GM19467 (cell line): Measurements from ENCODE around the gene R3HDM4.

Experiments
- ATAC-seq: cut with Tn5 transposase; IDR thresholded peaks from one replicate; pipeline ENCODE4 v1.9.1; 2021; ENCODE audit warnings: mild to moderate bottlenecking, moderate library complexity; ENCODE audit not compliant: unreplicated experiment

Gene R3HDM4

DNA sequence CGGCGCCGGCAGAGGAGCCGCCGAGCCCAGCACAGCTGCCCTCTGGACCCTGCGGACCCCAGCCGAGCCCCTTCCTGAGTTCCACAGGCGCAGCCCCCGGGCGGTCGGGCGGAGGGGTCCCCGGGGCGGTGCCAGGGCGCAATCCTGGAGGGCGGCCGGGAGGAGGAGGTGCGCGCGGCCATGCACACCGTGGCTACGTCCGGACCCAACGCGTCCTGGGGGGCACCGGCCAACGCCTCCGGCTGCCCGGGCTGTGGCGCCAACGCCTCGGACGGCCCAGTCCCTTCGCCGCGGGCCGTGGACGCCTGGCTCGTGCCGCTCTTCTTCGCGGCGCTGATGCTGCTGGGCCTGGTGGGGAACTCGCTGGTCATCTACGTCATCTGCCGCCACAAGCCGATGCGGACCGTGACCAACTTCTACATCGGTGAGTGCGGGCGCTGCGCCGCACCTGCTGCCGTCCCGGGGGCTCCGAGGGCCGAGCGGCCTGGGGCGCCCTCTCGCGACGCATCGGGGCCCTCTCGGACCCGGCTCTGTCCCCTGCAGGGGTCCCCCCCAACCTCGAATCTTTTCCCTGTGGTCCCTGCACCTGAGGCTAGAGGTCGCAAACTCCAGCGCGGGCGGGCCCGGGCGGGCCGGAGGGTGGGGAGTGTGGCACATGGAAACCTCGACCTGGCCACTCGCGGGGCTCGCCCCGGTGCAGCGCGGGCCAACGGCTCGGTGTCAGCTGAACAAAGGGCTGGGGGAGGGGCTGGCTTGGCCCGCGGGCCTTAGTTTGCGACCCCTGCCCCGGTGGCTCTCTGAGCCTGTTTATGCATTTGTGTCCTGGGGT, 4.5 kb upstream of the R3HDM4 start, which contains the start of gene KISS1R:
KISS1R (plus strand) TSS at position 11 of the 829 bp plus-strand sequence; CDS start at position 181, 170 bp downstream.
- ATAC-seq: no peak

DNA sequence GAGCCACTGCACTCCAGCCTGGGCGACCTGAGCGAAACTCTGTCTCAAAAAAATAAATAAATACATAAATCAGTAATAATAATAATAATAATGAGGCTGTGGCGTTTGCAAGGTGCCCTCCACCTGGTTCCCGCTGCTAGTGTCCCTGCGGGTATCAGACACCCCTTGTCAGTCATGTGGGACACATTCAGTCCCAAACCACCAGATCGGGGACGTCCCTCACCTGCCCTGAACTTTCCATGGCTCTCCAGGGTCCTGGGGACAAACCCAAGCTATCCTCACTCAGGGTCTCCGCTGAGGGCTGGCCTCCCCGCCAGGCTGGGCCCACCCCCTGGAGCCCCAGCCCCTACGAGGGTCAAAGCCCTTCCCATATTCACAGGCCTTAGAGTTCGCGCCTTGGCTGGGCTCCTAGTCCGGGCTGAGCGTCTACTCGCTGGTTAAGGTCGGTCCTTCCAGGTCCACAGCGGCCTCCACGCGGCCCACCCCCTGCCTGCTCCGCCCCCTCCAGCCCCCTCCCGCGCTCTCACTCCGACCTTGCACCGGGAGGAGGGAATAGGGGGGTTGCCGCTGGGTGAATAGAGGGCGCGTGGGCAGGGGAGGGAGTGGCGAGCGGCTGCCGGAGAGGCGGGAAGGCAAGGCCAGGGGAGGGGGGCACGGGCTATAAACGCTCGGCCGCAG, 3.8 kb upstream of the R3HDM4 start:
- ATAC-seq: no peak

DNA sequence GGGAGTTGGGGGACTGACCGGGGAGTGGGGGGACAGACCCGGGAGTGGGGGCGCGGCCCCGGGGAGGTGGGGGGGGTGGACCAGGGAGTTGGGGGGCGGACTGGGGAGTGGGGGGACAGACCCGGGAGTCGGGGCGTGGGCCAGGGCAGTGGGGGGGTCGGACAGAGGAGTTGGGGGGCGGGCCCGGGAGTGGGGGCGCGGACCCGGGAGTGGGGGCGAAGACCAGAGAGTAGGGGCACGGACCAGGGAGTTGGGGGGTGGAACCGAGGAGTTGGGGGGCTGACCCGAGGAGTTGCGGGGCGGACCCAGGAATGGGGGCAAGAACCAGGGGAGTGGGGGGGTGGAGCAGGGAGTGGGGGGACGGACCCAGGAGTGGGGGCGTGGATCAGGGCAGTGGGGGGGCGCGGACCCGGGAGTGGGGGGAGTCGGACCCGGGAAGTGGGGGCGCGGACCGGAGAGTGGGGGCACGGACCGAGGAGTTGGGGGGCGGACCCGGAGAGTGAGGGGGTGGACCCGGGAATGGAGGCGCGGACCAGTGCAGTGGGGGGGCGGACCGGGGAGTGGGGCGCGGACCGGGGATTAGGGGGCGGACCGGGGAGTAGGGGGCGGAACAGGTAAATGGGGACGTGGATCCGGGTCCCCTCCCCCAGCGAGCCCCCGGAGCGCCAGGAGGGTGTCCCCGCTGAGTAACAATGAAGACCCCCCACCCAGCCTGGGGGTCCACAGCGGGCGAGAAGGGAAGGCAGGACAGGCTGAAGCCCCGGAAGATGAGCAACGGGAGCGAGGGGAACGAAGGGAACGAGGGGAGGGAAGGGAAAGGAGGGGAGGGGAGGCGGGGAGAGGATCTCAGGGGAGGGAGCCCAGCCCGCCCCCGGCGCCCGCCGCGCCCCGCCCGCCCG, 589 bp downstream of the R3HDM4 start:
- ATAC-seq: no peak

DNA sequence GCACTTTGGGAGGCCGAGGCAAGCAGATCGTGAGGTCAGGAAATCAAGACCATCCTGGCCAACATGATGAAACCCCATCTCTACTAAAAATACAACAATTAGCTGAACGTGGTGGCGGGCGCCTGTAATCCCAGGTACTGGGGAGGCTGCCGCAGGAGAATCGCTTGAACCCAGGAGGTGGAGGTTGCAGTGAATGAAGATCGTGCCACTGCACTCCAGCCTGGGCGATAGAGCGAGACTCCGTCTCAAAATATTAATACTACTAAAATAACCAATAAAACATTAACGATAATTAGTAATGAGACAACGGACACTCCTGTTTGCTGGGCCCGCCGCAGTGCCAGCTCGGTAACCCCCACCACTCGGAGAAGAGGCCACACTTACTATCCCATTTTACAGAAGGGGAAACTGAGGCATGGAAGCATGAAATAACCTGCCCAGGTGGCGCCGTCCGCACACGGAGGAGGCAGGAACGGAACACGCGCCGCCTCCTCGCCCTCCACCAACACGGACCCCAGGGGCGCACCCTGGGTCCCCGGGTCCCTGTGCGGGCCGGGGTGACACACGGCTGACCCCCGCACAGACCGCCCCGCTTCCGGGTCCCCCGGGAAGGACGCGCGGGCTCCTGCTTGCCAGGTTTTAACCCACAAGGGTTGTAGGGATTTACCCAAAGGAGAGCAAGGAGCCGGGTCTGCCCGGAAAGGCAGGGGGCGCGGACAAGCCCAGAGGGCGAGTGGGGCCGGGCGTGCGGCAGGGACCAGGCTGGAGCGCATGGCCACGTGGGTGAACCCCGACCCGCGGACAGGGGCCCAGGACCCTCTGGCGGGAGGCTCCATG, 1.6 kb downstream of the R3HDM4 start:
- ATAC-seq: no peak

DNA sequence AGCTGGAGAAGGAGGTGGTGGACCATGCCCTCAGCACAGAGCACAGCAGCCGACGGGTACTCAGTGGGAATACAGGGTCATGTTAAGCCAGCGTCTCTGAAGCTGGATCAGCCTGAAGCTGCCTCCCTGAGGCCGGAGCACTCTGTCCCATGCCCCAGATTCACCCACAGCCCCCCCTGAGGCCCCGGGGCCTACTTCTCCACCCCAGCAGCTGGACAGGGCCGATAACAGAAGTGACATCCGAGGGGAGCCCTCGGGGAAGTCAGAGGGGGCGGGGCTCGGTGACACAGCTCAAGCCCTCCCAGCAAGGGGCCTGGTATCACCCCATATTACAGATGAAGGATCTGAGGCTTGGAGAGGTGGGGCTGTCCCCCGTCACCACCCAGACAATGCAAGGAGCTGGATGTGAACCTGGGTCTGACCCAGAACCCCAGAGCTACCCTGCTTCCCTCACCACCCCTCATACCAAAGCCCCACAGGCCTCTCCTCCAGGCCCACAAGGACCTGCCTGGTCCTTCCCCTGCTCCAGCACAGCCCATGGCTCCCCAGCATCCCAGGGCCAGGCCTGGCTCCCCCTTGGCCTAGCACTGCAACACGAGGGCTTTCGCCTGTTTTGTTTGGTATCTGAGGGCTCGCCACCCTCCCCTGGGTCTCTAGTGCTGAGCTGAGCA, 5.7 kb downstream of the R3HDM4 start:
- no peak for ATAC-seq

DNA sequence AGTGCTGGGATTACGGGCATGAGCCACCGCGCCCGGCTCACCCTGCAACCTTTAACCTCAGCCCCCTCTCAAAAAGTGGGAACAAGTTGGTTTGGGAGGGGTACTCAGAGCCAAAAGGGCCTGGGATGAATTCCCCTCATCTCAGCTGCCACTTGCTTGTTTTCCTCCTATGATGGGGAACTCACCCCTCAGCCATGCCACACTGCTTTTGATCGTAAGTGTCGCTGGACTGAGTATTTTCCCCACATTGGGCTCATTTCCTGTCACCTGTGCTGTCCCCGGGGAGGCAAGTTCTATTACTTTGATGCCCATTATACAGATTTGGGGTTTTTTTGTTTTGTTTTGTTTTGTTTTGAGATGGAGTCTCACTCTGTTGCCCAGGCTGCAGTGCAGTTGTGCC, 6.5 kb downstream of the R3HDM4 start:
- ATAC-seq: no peak

DNA sequence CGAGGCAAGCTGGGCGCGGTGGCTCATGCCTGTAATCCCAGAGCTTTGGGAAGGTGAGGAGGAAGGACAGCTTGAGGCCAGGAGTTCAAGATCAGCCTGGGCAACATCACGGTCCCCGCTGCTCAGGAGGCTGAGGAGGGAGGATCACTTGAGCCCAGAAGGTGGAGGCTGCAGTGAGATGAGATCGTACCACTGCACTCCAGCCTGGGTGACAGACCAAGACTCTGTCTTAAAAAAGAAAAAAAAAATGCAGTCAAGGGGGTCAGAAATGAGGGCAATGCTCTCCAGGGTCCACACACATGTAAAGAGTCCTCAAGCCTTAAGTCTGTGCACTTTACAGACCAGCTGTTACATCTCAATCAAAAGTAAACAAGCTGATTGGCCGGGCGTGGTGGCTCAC, 8.5 kb downstream of the R3HDM4 start:
- ATAC-seq: no peak

DNA sequence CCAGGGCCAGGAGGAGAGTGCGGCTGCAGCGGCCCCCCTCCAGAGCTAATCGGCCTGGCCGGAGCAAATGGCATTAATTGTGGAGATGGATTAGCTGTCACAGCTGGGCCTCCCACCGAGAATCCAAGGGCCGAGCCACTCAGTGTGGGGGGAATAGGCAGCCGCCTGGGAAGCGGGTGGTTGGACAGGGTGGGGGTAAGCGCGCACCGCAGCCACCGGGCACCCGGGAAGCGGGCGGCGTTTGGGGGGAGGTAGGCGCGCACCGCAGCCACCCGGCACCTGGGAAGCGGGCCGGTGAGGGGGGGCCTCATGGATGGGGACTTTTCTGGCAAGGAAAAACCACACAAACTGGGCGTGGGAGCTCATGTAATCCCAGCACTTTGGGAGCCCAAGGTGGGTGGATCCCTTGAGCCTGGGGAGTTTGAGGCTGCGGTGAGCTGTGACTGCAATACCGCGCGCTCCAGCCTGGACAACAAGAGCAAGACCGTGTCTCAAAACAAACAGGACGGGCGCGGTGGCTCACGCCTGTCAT, 9.7 kb downstream of the R3HDM4 start:
- no peak for ATAC-seq

DNA sequence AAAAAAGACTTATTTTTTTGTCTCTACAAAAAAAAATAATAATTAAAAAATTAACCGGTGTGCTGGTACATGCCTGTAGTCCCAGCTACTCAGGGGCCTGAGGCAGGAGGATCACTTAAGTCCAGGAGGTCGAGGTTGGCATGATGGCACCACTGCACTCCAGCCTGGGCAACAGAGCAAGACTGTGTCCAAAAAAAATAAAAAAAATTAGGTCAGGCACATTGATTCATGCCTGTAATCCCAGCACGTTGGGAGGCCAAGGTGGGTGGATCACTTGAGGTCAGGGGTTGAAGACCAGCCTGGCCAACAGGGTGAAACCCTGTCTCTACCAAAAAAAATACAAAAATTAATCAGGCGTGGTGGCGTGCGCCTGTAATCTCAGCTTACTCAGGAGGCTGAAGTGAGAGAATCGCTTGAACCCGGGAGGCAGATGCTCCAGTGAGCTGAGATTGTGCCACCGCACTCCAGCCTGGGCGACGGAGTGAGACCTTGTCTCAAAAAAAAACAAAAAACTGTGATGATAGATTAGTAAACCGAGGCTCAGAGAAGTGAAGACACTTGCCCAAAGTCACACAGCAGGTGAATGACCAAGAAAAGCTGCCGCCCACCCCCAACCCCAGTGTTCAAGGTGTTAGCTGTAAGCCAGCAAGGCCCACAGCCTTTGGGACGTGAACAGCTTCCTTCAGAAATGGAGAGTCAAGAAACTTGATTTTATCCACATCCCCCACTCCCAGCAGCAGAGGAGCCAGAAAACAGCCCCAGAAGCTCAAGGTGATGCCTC, 10.4 kb downstream of the R3HDM4 start:
- no peak for ATAC-seq

DNA sequence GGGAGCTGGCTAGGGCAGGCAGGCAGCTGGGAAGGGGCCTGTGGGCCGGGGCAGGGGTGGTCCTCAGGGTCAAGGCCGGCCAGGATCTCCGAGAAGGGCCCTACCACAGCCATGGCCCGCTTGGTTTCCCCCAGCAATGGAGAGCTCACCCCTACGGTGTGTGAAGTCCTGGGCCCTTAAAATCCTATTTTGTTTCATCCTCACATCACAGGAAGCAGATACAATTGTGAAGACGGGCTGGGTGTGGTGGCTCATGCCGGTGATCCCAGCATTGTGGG, 11.0 kb downstream of the R3HDM4 start:
- ATAC-seq: no peak

DNA sequence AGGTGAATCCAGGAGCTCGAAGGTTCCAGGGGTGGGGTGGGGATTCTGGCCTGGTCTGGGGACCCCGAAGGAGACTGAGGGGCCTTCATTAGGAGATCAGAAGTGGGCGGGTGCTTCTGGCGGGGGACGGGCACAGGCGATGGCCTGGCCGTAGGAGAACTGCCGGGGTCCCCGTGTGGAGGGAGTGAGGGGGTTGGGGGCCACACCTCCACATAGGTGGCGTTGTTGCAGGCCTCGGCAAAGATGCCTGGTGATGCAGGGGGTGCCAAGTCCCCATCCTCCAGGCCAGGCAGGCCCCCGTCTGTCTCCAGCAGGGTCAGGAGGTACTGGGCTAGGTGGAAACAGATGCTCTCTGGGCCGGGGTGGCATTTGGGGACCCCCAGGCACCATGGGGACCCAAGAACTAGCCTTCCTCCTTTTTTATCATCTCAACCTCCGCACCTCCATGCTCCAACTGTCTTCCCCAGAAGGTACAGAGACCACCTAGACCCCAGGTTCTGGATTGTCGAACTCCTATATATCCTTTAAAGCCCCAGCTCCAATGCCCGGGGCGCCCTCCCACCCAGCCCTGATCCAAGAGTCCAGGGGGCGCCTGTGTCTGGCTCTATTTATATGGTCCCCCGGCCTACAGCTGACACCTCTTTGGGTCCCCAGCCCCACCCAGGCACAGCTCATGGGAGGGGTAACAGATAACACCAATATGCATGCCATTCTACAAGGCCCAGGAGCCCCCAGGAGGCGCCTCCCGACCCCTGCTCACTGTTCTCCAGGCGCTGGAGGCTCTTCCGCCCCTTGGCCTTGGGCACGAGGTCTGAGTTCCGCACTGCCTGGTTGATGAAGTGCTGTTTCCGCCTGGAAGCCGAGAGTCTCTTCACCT, 11.6 kb downstream of the R3HDM4 start:
- ATAC-seq: no peak

DNA sequence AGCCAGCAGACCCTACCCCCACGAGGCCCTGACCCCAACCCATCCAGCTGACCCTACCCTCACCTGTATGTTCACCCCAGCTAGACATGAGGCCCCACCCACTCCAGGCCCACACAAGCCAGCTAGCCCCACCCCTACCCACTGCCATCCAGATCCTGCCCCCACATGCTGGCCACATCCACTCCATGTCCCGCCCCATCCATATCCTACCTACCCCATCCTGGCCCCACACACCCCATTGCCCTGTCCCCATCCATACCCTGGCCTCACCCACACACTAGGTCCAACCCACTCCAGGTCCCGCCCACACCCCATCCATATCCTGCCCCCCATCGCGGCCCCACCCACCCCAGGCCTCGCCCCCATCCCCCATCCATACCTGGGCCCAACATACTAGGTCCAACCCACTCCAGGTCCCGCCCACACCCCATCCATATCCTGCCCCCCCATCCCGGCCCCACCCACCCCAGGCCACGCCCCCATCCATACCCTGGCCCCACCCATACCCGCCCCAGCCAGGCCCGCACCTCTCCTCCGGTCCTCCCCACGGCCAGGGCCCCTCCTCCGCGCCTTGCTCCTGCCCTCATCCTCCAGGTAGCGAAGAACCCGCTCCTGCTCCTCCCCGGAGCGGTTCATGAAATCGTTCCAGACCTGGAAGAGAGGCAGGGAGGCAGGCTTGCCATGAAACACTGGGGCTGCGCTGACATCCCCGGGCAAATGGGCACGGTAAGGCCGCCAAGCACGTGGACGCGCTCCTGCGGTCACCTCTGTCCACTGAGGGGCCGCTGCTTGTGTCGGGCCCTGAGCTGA, 12.5 kb downstream of the R3HDM4 start:
- ATAC-seq: no peak

DNA sequence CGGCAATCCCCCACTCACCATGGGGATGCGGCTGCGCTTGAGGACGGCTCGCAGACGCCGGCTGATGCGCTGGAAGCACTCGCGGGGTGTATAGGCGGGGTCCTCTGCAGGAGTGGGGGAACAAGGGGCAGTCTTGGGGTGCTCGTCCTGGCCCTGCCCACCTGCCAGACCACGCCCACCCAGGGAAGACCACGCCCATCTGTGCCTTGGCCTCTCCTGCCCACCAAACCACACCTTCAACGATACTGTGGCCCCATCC, 13.0 kb downstream of the R3HDM4 start:
- ATAC-seq: no peak

DNA sequence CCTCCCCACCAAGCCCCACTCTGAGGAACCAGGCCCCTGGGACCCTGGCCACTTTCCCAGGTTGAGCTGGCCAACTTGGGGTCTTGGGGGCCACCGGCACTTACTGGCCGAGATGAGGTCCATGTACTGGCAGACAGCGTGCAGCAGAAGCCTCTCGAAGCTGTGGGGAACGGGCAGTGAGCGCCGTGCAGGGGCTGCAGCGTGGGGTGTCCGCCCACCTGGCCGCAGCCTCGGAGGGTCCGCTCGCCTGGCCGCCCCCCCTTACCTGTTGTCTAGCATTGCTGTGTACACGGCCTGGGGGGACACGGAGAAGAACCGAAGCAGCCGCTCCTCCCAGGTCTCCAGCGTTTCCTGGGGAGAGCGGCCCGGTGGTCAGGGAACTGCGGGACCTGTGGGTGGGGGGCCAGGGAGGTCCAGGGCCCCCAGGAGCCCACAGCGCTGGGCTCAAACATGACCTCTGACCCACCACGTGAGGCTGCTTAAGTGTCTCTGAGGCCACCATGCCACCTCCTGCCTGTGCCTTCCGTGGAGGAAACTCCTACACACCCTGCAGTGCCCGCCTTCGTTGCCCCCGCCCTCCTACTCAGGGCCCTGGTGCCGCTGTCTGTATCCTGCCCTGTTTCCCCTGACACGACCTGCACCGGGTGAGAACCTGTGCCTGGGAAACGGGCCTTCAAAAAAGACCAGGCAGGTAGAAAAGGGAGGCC, 13.5 kb downstream of the R3HDM4 start:
- no peak for ATAC-seq

DNA sequence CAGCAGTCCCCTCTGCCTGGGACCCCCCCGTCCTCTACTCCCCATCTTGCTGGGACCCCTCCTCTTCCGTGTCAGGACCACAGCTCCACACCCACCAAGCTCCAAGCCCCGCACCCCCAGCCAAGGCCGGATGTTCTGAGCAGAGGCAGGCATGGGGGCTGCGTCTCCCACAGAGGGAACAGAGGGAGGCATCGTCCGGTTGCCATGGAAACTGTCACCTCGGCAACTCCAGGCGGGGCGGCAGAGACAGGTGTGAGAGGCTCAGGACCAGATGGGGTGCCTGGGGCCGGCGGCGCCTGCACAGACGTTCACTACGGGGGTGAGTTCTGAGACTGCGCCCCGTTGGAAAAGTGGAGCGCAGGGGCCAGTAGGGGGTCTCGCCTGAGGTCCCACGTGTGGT, 14.4 kb downstream of the R3HDM4 start:
- ATAC-seq: no peak

DNA sequence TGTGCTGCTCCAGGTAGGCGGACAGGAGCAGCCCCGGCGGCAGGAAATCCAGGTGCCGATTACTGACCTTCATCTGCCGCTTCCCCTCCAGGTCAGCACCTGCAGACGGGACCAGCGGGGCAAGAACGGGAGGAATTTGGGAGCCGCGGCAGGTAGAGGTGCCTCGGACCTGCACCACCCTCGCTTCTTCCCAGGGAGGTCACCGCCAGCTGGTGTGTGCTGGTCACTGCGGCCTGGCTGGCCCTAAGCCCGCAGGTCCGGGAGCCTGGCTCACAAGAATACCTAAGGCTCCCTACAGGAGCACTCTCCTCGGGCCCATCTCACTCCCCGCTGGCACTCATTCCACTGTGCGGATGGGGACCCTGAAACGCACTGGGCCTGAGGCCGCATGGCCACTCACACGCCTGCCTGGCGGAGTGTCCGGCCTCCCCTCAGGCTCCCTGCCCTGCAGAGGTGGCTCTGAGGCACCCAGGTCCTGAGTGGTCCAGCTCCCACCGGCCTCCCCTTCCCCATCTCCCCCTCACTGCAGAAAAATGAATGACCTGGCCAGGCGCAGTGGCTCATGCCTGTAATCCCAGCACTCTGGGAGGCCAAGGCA, 15.5 kb downstream of the R3HDM4 start:
- no peak for ATAC-seq

DNA sequence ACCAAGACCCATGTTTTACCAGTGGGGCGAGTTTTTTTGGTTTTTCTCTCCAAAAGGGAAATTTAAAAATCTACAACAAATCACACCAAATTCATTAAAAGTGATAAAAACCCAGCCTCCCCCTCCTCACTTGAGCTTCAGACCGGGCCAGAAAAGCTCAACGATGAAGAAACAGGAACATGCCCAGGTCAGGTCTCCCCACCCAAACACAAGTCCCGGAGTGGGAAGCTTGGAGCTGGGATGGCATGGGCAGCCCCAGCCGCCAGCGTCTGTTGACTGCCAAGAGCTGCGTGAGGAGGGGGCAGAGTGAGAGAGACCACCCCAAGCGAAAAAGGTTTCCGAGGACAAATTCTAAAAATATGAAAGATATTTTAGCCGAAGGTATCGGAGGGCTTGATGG, 16.0 kb downstream of the R3HDM4 start:
- no peak for ATAC-seq
